CD4-positive, CD25-positive, alpha-beta regulatory T cell (primary cell): ENCODE results near the gene EMD. TPM values are rescaled to one million over a fixed set of nuclear protein-coding genes. Genes with fewer than 3 reads are reported as not detected.

Experiments
- ATAC-seq, 2 donors: fragments of 150-1000 bp; cut with Tn5 transposase; one replicate each; pipeline ENCODE4 v1.10.0; 2021; ENCODE audit warnings: low read depth in 2 of 2, moderate number of reproducible peaks in 2 of 2, moderate library complexity in 1 of 2
- DNase-seq, 3 donors: peaks; one replicate each; pipeline versions ENCODE4 v3.0.0 to v3.0.0-alpha.2; 2012 to 2022; ENCODE audit warnings: mixed read lengths in 1 of 3
- H3K27ac ChIP-seq: one replicate; pipeline ENCODE4 v1.7.0; 2013; ENCODE audit warnings: mild to moderate bottlenecking, low read length; ENCODE audit not compliant: insufficient read depth, poor library complexity, severe bottlenecking
- H3K27me3 ChIP-seq: one replicate; pipeline ENCODE4 v1.7.0; 2013; ENCODE audit warnings: low read length; ENCODE audit not compliant: control insufficient read depth, insufficient read depth
- H3K36me3 ChIP-seq: one replicate; pipeline ENCODE4 v1.7.0; 2013; ENCODE audit warnings: mild to moderate bottlenecking, low read length, moderate library complexity; ENCODE audit not compliant: control insufficient read depth, insufficient read depth
- H3K4me1 ChIP-seq: 2 replicates; pipeline ENCODE4 v1.7.0; 2013; ENCODE audit warnings: mild to moderate bottlenecking, low read length; ENCODE audit not compliant: insufficient read depth, control insufficient read depth, poor library complexity, severe bottlenecking
- H3K4me3 ChIP-seq: one replicate; pipeline ENCODE4 v1.7.0; 2013; ENCODE audit warnings: low read depth, mild to moderate bottlenecking, low read length, moderate library complexity
- H3K9me3 ChIP-seq, 2 experiments: 1 replicate in 1 of 2; 2 replicates in 1 of 2; pipeline ENCODE4 v1.7.0; 2013; ENCODE audit warnings: low read length in 2 of 2, mild to moderate bottlenecking in 1 of 2, moderate library complexity in 1 of 2; ENCODE audit not compliant: control insufficient read depth in 2 of 2
- H3K27ac Mint-ChIP-seq, 3 donors: one replicate each; pipeline ENCODE4 v1.8.0; 2020 to 2022; ENCODE audit warnings: mild to moderate bottlenecking in 3 of 3, mixed read lengths in 3 of 3, moderate library complexity in 2 of 3
- H3K27me3 Mint-ChIP-seq: one replicate; pipeline ENCODE4 v1.8.0; 2022; ENCODE audit warnings: mild to moderate bottlenecking, mixed read lengths
- H3K36me3 Mint-ChIP-seq: one replicate; pipeline ENCODE4 v1.8.0; 2020; ENCODE audit warnings: mixed read lengths
- H3K4me1 Mint-ChIP-seq, 4 donors: one replicate each; pipeline ENCODE4 v1.8.0; 2020 to 2022; ENCODE audit warnings: mixed read lengths in 4 of 4, mild to moderate bottlenecking in 1 of 4
- H3K4me3 Mint-ChIP-seq, 4 donors: one replicate each; pipeline ENCODE4 v1.8.0; 2020 to 2022; ENCODE audit warnings: mild to moderate bottlenecking in 4 of 4, mixed read lengths in 4 of 4, moderate library complexity in 3 of 4
- H3K9me3 Mint-ChIP-seq, 7 donors: one replicate each; pipeline ENCODE4 v1.8.0; 2020 to 2022; ENCODE audit warnings: mixed read lengths in 7 of 7, mild to moderate bottlenecking in 3 of 7, moderate library complexity in 2 of 7
- polyA plus RNA-seq, 4 donors: library from polyadenylated mRNA; unstranded; fragments of 300-500 nt; fragmentation: Illumina TruSeq; gene quantifications; one replicate each; pipeline ENCODE4 v1.2.3, GENCODE V29; 2021
- total RNA-seq: library from RNA; stranded (reverse); gene quantifications from one replicate; pipeline ENCODE4 v1.2.3, GENCODE V29; 2022

The EMD gene
- total and polyA plus RNA-seq, 5 donors from 2014 or later, result 31.8 to 133 (median 37.3) TPM

- DNase-seq (no peak), ATAC-seq (no peak)
- Mint-ChIP-seq H3K9me3 (peaks cover 0 to 2% (median 0%) of the 10 kb centered on the region in 7 donors), H3K27me3 (peaks cover 8% of the 10 kb centered on the region), H3K4me3 (peak overlapping the region in 1 of 4 donors; percentile 64), H3K4me1 (peaks cover 0 to 39% (median 0%) of the 10 kb centered on the region in 4 donors), H3K36me3 (peaks cover under 1% of the 10 kb centered on the region), H3K27ac (no peak overlapping the region)
- Histone ChIP-seq H3K27me3 (no peaks in the 10 kb centered on the region), H3K27ac (no peak overlapping the region), H3K36me3 (peaks cover 71% of the 10 kb centered on the region), H3K4me3 (no peak overlapping the region), H3K4me1 (peaks cover 57% of the 10 kb centered on the region), H3K9me3 (no peaks in the 10 kb centered on the region)
These were observed 15.2 kb upstream of the EMD start for GRCh38 chrX:154363706-154364439.

GRCh38 chrX:154365052-154365600, 14.0 kb upstream of the EMD start:
- Histone ChIP-seq H3K9me3 (no peaks in the 10 kb centered on the region), H3K4me1 (peaks cover 56% of the 10 kb centered on the region), H3K27ac (peak overlapping the region; percentile 23), H3K4me3 (no peak overlapping the region), H3K27me3 (no peaks in the 10 kb centered on the region), H3K36me3 (peaks cover 63% of the 10 kb centered on the region)
- no peak overlapping the region for H3K4me3 Mint-ChIP-seq
- peaks cover 8% of the 10 kb centered on the region for H3K27me3 Mint-ChIP-seq
- DNase-seq (no peak), ATAC-seq (no peak)
- no peaks in the 10 kb centered on the region for H3K36me3 Mint-ChIP-seq
- peaks cover 0 to 2% (median 0%) of the 10 kb centered on the region in 7 donors for H3K9me3 Mint-ChIP-seq
- peak overlapping the region in 1 of 3 donors; percentile 67 for H3K27ac Mint-ChIP-seq
- peaks cover 0 to 45% (median 0%) of the 10 kb centered on the region in 4 donors for H3K4me1 Mint-ChIP-seq

GRCh38 chrX:154365997-154366665, 13.0 kb upstream of the EMD start:
- H3K4me1 ChIP-seq, result peaks cover 51% of the 10 kb centered on the region
- Mint-ChIP-seq H3K4me1 (peaks cover 0 to 41% (median 0%) of the 10 kb centered on the region in 4 donors), H3K36me3 (no peaks in the 10 kb centered on the region), H3K27me3 (peaks cover 8% of the 10 kb centered on the region), H3K9me3 (peaks cover 0 to 2% (median 0%) of the 10 kb centered on the region in 7 donors), H3K4me3 (peak overlapping the region in 1 of 4 donors; percentile 43), H3K27ac (no peak overlapping the region)
- ATAC-seq, result no peak
- peaks cover 57% of the 10 kb centered on the region for H3K36me3 ChIP-seq
- H3K4me3 ChIP-seq, result no peak overlapping the region
- H3K27me3 ChIP-seq, result no peaks in the 10 kb centered on the region
- H3K27ac ChIP-seq, result peak overlapping the region; percentile 60
- H3K9me3 ChIP-seq, result no peaks in the 10 kb centered on the region
- no peak for DNase-seq

- Mint-ChIP-seq H3K27ac (no peak overlapping the region), H3K4me3 (peak overlapping the region in 2 of 4 donors; percentile 32 to 43), H3K4me1 (peaks cover 0 to 41% (median 0%) of the 10 kb centered on the region in 4 donors), H3K27me3 (peaks cover 8% of the 10 kb centered on the region), H3K9me3 (peaks cover 0 to 2% (median 0%) of the 10 kb centered on the region in 7 donors), H3K36me3 (no peaks in the 10 kb centered on the region)
- Histone ChIP-seq H3K36me3 (peaks cover 51% of the 10 kb centered on the region), H3K9me3 (no peaks in the 10 kb centered on the region), H3K4me1 (peaks cover 51% of the 10 kb centered on the region), H3K4me3 (no peak overlapping the region), H3K27ac (peak overlapping the region; percentile 60), H3K27me3 (no peaks in the 10 kb centered on the region)
- DNase-seq (no peak), ATAC-seq (no peak)
These were observed 12.4 kb upstream of the EMD start for GRCh38 chrX:154366666-154367055.

- Mint-ChIP-seq H3K36me3 (no peaks in the 10 kb centered on the region), H3K4me3 (peak overlapping the region; percentile 93 to 98 (median 94)), H3K4me1 (peaks cover 0 to 45% (median 2%) of the 10 kb centered on the region in 4 donors), H3K9me3 (peaks cover 0 to 2% (median 0%) of the 10 kb centered on the region in 7 donors), H3K27me3 (peaks cover 8% of the 10 kb centered on the region), H3K27ac (peak overlapping the region; percentile 91 to 96 (median 95))
- Histone ChIP-seq H3K4me1 (peaks cover 50% of the 10 kb centered on the region), H3K9me3 (no peaks in the 10 kb centered on the region), H3K4me3 (peak overlapping the region; percentile 37), H3K27ac (peak overlapping the region; percentile 92), H3K36me3 (peaks cover 41% of the 10 kb centered on the region), H3K27me3 (no peaks in the 10 kb centered on the region)
- ATAC-seq (no peak), DNase-seq (no peak)
These were observed 11.4 kb upstream of the EMD start for GRCh38 chrX:154367474-154368308.

GRCh38 chrX:154368630-154369448, 10.3 kb upstream of the EMD start:
- peak overlapping the region; percentile 93 to 98 (median 94) for H3K4me3 Mint-ChIP-seq
- Histone ChIP-seq H3K4me3 (no peak overlapping the region), H3K27ac (peak overlapping the region; percentile 92), H3K9me3 (no peaks in the 10 kb centered on the region), H3K27me3 (no peaks in the 10 kb centered on the region), H3K4me1 (peaks cover 62% of the 10 kb centered on the region), H3K36me3 (peaks cover 31% of the 10 kb centered on the region)
- no peaks in the 10 kb centered on the region for H3K36me3 Mint-ChIP-seq
- DNase-seq (peak; percentile 86 to 97 (median 93)), ATAC-seq (peak; percentile 65 to 68)
- peaks cover 0 to 51% (median 7%) of the 10 kb centered on the region in 4 donors for H3K4me1 Mint-ChIP-seq
- H3K27me3 Mint-ChIP-seq, result peaks cover 8% of the 10 kb centered on the region
- peak overlapping the region; percentile 91 to 96 (median 95) for H3K27ac Mint-ChIP-seq
- peaks cover 0 to 2% (median 0%) of the 10 kb centered on the region in 7 donors for H3K9me3 Mint-ChIP-seq
